Fibroblast of pulmonary artery (primary cell): ENCODE measurements around the gene NAV3.

ENCODE experiments used
- DNase-seq: peaks from one replicate; pipeline ENCODE4 v3.0.0-alpha.2; 2010; ENCODE audit warnings: low read depth
- H3K4me3 ChIP-seq: replicated peaks from 2 replicates; pipeline ENCODE4 v1.5.1; 2011; ENCODE audit warnings: low read depth, mild to moderate bottlenecking, control low read depth, low read length, moderate library complexity
- TF ChIP-seq, protein P1 (sequence below): IDR thresholded peaks from 2 replicates; pipeline ENCODE4 v1.5.1; 2011; ENCODE audit warnings: mild to moderate bottlenecking, control low read depth, low read length, inconsistent platforms; ENCODE audit errors: missing control alignments

NAV3 gene

DNA sequence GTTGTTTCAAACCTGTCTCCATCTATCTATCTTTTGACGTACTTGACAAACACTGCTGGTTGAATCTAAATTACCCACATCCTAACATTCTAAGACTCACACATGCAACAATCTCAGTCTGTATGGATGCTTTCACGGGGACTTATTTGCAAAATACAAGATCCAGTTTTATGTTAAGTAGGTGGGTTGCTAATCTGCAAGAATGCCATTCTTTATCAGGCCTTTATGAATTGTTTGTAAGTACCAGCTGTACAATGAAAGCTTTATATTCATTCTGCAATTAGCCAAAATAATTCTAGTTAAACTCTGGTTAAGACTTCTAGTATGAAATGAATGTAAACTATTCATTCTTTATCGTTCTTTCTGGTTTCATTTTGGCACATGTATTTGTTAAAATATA lies 135.1 kb downstream of the NAV3 start:
- DNase-seq: no peak
- TF ChIP-seq, protein P1, sequence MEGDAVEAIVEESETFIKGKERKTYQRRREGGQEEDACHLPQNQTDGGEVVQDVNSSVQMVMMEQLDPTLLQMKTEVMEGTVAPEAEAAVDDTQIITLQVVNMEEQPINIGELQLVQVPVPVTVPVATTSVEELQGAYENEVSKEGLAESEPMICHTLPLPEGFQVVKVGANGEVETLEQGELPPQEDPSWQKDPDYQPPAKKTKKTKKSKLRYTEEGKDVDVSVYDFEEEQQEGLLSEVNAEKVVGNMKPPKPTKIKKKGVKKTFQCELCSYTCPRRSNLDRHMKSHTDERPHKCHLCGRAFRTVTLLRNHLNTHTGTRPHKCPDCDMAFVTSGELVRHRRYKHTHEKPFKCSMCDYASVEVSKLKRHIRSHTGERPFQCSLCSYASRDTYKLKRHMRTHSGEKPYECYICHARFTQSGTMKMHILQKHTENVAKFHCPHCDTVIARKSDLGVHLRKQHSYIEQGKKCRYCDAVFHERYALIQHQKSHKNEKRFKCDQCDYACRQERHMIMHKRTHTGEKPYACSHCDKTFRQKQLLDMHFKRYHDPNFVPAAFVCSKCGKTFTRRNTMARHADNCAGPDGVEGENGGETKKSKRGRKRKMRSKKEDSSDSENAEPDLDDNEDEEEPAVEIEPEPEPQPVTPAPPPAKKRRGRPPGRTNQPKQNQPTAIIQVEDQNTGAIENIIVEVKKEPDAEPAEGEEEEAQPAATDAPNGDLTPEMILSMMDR: no peak
- peak overlapping the region; percentile 4 for H3K4me3 ChIP-seq

- DNase-seq: no peak
- TF ChIP-seq, protein P1: no peak
- H3K4me3 ChIP-seq: no peak overlapping the region
Measured at GRCh38 chr12:77968021-77968420, 137.3 kb downstream of the NAV3 start.

DNA sequence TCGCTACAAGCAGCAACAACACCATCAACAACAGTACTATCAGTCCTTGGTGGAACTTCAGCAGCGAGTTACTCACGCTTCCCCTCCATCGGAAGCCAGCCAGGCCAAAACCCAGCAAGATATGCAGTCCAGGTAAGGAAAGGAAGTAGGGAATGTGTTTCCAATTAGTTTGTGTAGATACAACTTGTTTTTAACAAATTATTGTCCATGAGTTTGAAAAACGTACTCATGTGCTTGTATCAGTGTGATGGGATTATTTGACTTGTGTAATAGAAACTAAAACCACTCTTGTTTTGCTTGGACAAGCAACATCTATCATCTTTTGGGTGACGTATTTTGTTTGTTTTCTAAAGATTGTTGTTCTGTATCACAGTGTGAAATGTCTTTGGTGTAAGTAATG lies 137.9 kb downstream of the NAV3 start:
- no peak overlapping the region for H3K4me3 ChIP-seq
- no peak for DNase-seq
- TF ChIP-seq, protein P1: no peak

DNA sequence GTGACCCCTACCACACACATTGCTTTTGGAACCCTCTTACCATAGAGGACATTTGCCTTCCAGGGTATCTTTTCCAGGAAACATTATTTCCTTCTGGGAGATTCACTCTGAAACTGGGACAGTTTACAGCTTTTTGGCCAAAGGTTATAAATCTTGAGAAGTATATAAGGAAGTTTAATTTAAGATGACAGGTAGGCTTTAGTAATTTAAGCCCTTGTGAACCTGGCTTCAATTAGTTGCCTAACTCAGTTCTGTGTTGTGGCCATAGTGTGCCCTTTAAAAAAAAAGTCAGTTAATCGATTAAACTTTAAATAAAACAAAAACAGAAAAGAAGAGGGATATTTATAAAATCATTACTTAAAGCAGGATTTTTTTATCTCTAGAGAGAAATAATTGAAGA lies 142.9 kb downstream of the NAV3 start:
- DNase-seq: no peak
- H3K4me3 ChIP-seq: no peak overlapping the region
- TF ChIP-seq, protein P1: no peak

DNA sequence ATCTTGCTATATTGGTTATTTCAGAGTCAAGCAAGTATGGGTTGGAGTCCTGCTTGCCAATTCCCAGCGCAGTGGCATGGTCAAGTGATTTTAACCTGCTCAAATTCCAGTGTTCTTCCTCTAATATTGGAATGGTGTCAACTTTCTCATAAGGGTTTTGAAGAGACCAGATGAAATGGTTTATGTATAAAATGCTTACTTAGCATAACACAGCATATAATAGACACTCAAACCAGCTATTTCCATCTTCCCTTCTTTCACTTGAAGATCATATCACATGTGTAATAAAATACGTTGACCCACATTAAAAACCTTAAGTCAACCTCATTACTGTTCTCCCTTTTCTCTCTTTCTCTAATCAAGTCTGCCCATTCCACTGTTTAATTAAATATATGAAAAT lies 144.0 kb downstream of the NAV3 start:
- TF ChIP-seq, protein P1: no peak
- no peak for DNase-seq
- no peak overlapping the region for H3K4me3 ChIP-seq

DNA sequence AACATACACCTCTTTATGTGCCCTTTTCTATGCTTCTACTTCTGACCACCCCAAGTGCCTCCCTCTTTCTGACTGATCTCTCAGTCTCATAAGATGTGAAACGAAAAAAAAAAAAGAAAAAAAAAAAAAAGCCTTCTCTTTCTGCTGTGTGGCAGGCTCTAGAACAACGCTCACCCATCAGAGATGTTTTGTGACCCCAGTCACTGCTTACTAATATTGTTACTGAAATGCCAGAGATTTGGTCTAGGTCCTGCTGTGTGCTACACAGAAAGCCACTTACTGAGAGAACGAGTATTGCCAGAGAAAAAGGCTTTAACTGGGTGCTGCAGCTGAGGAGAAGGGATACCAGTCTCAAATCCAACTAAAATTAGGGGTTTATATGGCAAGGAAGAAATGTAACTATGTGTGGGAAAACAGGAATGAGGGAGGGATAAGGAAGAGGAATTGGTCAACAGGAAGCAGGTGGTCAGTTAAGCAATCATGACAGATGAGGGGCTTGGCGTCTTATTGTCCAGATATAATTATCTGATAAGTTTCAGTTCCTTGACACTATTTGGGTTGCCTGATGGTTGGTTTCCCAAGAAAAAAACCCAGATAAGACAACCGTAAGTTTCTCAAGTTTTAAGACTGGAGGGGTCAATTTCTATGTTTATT lies 149.0 kb downstream of the NAV3 start:
- H3K4me3 ChIP-seq: no peak overlapping the region
- peak; percentile 34 for DNase-seq
- TF ChIP-seq, protein P1: no peak

GRCh38 chr12:77980782-77981181 lies 150.1 kb downstream of the NAV3 start:
- no peak for DNase-seq
- TF ChIP-seq, protein P1: no peak
- H3K4me3 ChIP-seq: no peak overlapping the region
